Ishikawa (cell line): ENCODE data around the gene LRFN4.

Experiments
- CREB1 ChIP-seq: IDR thresholded peaks from 2 replicates; pipeline ENCODE4 v1.6.1; 2012; ENCODE audit warnings: low read depth
- EP300 ChIP-seq: IDR thresholded peaks from 2 replicates; pipeline ENCODE4 v1.6.1; 2012; ENCODE audit warnings: borderline replicate concordance
- FOXM1 ChIP-seq: IDR thresholded peaks from 2 replicates; pipeline ENCODE4 v1.6.1; 2012; ENCODE audit warnings: low read depth, borderline replicate concordance
- RAD21 ChIP-seq: IDR thresholded peaks from 2 replicates; pipeline ENCODE4 v1.6.1; 2012; ENCODE audit warnings: low read depth
- TCF12 ChIP-seq: IDR thresholded peaks from 2 replicates; pipeline ENCODE4 v1.6.1; 2012; ENCODE audit warnings: low read depth
- TEAD4 ChIP-seq: IDR thresholded peaks from 2 replicates; pipeline ENCODE4 v1.6.1; 2012
- ZBTB7A ChIP-seq: IDR thresholded peaks from 2 replicates; pipeline ENCODE4 v1.6.1; 2012; ENCODE audit warnings: low read depth
- TF ChIP-seq, protein P1 (sequence below): IDR thresholded peaks from 2 replicates; pipeline ENCODE4 v1.6.1; 2012; ENCODE audit warnings: low read depth, mild to moderate bottlenecking
- TF ChIP-seq, protein P2 (sequence below): IDR thresholded peaks from 2 replicates; pipeline ENCODE4 v1.6.1; 2012
- TF ChIP-seq, protein P3 (sequence below): IDR thresholded peaks from 2 replicates; pipeline ENCODE4 v1.6.1; 2012

DNA sequence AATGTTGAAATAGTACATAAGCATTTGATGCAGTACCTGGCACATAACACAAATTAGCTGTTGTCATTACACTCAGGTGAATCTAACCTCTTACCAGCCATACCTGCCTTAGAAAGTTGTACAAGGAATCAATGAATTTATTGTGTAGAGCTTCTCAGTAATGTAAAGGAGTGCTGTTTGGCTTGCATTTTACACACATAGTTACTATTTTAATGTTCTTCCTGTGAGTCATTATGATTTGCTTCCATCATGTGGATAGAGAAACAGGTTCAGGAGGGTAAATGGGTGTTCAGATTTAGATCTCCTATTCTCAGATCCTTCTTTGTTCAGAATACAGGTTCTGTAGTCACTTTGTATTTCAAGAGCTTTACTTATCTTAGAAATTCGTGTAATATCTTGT lies 41.2 kb upstream of the LRFN4 start:
- TF ChIP-seq, protein P1, sequence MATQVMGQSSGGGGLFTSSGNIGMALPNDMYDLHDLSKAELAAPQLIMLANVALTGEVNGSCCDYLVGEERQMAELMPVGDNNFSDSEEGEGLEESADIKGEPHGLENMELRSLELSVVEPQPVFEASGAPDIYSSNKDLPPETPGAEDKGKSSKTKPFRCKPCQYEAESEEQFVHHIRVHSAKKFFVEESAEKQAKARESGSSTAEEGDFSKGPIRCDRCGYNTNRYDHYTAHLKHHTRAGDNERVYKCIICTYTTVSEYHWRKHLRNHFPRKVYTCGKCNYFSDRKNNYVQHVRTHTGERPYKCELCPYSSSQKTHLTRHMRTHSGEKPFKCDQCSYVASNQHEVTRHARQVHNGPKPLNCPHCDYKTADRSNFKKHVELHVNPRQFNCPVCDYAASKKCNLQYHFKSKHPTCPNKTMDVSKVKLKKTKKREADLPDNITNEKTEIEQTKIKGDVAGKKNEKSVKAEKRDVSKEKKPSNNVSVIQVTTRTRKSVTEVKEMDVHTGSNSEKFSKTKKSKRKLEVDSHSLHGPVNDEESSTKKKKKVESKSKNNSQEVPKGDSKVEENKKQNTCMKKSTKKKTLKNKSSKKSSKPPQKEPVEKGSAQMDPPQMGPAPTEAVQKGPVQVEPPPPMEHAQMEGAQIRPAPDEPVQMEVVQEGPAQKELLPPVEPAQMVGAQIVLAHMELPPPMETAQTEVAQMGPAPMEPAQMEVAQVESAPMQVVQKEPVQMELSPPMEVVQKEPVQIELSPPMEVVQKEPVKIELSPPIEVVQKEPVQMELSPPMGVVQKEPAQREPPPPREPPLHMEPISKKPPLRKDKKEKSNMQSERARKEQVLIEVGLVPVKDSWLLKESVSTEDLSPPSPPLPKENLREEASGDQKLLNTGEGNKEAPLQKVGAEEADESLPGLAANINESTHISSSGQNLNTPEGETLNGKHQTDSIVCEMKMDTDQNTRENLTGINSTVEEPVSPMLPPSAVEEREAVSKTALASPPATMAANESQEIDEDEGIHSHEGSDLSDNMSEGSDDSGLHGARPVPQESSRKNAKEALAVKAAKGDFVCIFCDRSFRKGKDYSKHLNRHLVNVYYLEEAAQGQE, result no peak
- TF ChIP-seq RAD21 (no peak), EP300 (no peak), ZBTB7A (no peak), FOXM1 (no peak), CREB1 (no peak), TCF12 (no peak), TEAD4 (no peak)
- TF ChIP-seq, protein P2, sequence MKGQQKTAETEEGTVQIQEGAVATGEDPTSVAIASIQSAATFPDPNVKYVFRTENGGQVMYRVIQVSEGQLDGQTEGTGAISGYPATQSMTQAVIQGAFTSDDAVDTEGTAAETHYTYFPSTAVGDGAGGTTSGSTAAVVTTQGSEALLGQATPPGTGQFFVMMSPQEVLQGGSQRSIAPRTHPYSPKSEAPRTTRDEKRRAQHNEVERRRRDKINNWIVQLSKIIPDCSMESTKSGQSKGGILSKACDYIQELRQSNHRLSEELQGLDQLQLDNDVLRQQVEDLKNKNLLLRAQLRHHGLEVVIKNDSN, result no peak
- TF ChIP-seq, protein P3, sequence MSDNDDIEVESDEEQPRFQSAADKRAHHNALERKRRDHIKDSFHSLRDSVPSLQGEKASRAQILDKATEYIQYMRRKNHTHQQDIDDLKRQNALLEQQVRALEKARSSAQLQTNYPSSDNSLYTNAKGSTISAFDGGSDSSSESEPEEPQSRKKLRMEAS, result no peak
